GM12891 (cell line): Measurements from ENCODE around the gene UXS1.

Experiments
- POLR2A ChIP-seq: IDR thresholded peaks from 2 replicates; pipeline ENCODE4 v1.6.1; 2011; ENCODE audit warnings: low read depth, low read length, control low read depth
- POLR2AphosphoS5 ChIP-seq: IDR thresholded peaks from 2 replicates; pipeline ENCODE4 v1.6.1; 2011; ENCODE audit warnings: low read depth, low read length, control low read depth
- SPI1 ChIP-seq: IDR thresholded peaks from 2 replicates; pipeline ENCODE4 v1.6.1; 2011; ENCODE audit warnings: low read depth, low read length, control low read depth
- TAF1 ChIP-seq: IDR thresholded peaks from 2 replicates; pipeline ENCODE4 v1.6.1; 2011; ENCODE audit warnings: low read depth, low read length, control low read depth

DNA sequence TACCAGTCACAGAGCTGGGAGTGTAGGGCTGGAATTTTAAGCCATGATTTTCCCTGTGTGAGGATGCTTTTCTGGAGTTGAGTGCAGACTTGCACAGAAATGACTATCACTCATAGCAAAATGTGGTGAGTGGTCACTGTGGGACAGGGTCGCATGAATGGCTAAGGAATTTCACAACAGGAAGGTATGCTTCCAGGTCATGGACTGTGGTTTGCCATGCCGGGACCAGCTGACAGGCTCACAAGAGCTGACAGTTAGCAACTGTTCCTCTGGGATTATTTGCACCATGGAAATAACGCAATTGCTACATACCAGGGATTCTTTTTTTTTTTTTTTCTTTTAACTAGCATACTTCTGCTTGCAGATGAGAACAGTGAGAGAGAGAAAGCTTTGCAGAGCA lies 3.8 kb upstream of the UXS1 start:
- TF ChIP-seq POLR2A: no peak
- TF ChIP-seq POLR2AphosphoS5: no peak
- no peak for TF ChIP-seq SPI1
- TF ChIP-seq TAF1: no peak
